GM18498 (cell line): ENCODE measurements around the gene ANO10.
"Not testable (repeated sequence)": the region's sequence is repeated elsewhere in the genome, so short reads cannot be mapped to it uniquely, and the experiment has no call there.

Experiments
- ATAC-seq: cut with Tn5 transposase; IDR thresholded peaks from one replicate; pipeline ENCODE4 v1.9.1; 2021; ENCODE audit warnings: mild to moderate bottlenecking, moderate library complexity; ENCODE audit not compliant: unreplicated experiment

The ANO10 gene

DNA sequence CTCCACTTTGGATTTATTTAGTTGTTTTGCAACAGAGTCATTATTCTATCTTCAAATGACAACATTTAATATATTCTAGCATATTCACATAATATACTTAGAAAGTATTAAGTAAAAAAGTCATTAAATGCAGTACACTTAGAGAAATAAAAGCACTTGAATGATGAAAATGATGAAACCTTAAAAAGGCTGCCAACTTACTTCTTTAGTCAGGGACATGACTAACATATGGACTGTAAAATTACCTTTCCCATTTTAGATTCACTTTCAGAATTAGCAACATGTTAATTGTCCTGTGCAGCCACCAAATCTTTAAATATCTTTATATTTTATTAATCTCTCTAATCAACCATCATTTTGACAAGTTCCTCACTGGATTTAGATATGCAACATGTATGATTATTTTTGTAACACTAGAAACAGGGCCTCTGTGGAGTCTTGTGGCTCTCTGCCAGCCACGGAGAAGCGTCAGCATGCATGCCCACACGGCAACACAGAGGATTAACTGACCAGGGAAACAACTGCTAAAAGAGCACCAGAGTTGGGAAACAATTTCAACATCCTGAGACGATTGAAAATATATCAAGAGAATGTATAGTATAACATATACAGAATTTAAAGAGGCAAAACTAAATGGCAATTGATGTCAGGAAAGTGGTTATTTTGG lies 95.7 kb downstream of the ANO10 start:
- ATAC-seq = no peak

- ATAC-seq = no peak
These were observed 96.4 kb downstream of the ANO10 start for GRCh38 chr3:43525386-43525785.

- ATAC-seq = peak; percentile 73
These were observed 98.3 kb downstream of the ANO10 start for GRCh38 chr3:43523454-43524053.

GRCh38 chr3:43522727-43523362 lies 99.0 kb downstream of the ANO10 start:
- ATAC-seq = no peak

DNA sequence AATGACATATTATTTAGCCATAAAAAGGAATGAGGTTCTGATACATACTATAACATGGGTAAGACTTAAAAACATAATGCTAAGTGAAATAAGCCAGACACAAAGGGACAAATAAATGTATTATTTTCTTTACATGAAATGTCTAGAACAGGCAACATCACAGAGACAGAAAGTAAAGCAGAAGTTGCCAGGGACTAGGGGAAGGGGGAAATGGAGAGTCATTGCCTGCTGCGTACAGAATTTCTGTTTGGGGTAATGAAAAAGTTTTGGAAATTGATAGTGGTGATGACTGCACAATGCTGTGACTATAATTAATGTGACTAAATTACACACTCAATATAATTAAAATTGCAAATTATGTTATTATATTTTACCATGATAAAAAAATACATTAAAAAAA lies 99.9 kb downstream of the ANO10 start:
- ATAC-seq = no peak

- ATAC-seq = not testable (repeated sequence)
These were observed 103.3 kb downstream of the ANO10 start for GRCh38 chr3:43518515-43518914.

GRCh38 chr3:43515970-43516635 lies 105.7 kb downstream of the ANO10 start:
- no peak for ATAC-seq

GRCh38 chr3:43515208-43515917 lies 106.4 kb downstream of the ANO10 start:
- ATAC-seq = no peak

DNA sequence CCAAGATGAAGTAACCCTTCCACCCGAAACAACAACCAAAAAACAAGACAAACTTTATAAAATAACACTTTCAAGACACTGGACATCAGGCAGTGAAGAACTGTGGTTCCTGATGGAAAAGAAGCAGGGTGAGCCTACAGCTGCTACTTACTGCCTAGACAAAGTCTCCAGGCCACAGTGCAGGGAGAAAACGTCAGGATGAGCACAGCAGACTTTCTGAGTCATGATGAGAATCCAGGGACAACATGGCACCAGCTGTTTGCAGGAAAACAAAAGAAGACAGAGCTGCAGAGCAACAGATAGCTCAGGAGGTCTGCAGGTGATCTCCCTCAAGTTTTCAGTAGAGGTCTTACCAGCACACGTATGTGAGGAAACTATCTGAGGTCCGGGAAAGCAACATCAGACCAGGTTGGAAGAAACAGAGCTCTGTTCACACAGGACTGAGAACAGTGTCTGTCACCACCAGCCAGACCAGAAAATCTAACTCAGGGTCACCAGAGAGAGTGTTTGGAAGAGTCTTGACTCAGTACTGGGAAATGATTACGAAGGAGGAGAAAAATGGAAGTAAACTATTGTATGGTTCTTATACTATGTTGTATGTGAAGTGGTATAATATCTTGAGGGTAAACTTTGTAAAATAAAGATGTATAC lies 108.9 kb downstream of the ANO10 start:
- ATAC-seq = no peak

DNA sequence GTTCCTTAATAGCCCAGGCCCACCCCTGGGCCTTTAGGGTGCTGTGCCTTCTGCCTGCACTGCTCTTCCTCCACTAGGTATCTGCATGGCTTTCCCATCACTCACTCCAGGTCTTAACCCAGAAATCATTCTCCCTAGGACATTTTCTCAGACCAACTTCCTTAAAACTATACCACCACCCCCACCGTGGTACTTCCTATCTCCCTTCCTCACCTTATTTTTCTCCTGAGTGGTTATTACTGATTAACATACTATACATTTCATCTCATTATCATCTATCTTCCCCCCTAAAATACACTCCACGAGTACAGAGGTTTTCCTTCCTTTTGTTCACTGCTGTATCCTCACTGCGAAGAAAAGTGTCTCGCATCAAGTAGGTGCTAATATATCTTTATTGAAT lies 115.2 kb downstream of the ANO10 start:
- ATAC-seq = no peak

- no peak for ATAC-seq
These were observed 116.5 kb downstream of the ANO10 start for GRCh38 chr3:43505351-43505750.

- no peak for ATAC-seq
These were observed 118.6 kb downstream of the ANO10 start for GRCh38 chr3:43503067-43503728.

DNA sequence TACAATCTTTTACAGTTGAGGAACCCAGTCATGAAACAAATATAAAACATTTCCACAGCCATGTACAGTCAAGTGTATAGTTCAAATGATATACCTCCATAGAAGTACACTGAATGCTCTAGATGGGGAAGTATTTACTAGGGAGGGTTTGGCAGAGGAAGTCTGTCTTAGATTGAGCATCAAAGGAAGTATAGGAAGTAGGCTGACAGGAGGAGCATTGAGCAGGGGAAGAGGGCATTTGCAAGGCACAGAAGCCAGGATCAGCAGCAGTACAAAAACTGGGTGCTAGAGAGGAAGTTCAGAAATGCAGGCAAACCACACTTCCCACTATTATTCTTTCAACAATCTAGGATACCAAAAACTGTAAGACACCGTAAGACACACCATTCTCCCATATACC lies 122.6 kb downstream of the ANO10 start:
- ATAC-seq = no peak

- ATAC-seq = no peak
These were observed 123.9 kb downstream of the ANO10 start for GRCh38 chr3:43497905-43498365.

- ATAC-seq = no peak
These were observed 124.4 kb downstream of the ANO10 start for GRCh38 chr3:43497422-43497821.

DNA sequence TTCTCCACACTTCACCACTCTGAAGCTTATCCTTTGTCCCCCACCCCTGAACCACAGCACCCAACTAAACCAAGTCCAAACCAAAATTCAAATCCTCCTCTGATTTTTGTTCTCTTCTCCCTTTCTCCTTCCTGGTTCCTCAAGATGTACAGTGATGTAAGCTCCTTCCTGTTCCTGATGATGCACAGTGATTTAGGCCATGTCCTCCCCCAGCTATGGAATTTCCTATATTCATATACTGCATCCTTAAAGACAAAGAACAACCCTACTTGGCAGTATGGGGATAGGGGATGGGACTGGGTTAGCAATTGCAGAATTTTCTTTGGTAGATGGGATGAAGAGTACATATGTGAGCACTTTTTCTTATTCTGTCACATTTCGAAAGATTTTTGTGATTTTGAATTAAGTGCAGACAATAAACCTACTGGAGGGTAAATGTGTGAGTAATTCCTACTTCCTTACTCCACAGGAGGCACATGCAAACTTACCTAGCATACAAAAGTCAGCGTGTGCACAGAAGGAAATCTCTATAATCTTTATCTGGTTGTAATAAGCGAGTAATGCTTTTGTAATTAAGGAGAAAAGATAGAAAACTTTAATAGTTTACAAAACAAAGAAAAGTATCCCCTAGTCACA lies 125.0 kb downstream of the ANO10 start:
- ATAC-seq = no peak

- not testable (repeated sequence) for ATAC-seq
These were observed 128.9 kb downstream of the ANO10 start for GRCh38 chr3:43492932-43493331.

- not testable (repeated sequence) for ATAC-seq
These were observed 130.0 kb downstream of the ANO10 start for GRCh38 chr3:43491807-43492206.

DNA sequence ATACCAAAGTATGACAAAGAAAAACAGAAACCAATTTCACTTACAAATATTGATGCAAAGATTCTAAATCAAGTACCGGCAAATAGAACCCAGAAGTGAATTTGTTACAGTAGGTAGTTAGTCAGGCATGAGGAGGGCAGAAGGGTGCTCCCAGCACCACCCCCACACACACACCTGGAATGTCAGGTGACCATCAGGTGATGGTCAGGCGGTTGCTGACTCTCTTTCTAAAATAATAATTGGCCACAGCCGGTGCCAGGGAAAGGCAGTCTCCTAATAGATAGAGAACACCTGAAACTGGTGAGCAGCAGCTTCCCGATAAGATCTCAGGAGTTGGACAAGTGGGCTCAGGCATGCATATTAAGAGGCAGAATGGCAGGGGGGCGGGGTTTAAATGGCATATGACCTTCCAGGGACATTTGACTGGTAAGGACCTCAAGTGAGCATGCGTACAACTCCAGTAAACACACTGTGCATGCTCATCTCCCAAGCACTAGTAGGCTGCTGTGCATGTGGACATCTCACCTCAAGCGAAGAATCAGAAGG lies 131.1 kb downstream of the ANO10 start:
- no peak for ATAC-seq
